HFFc6 (cell line): ENCODE results near the gene MGAT4C. TPM values are rescaled to one million over a fixed set of nuclear protein-coding genes. Genes with fewer than 3 reads are reported as not detected.

ENCODE experiments used
- DNase-seq: peaks from one replicate; pipeline ENCODE4 v3.0.0-alpha.2; 2018
- H3K27ac Mint-ChIP-seq: 2 replicates; pipeline ENCODE4 v1.8.0; 2020; ENCODE audit warnings: mild to moderate bottlenecking, mixed read lengths
- H3K27me3 Mint-ChIP-seq: 2 replicates; pipeline ENCODE4 v1.8.0; 2021; ENCODE audit warnings: mild to moderate bottlenecking, moderate library complexity, mixed read lengths; ENCODE audit not compliant: insufficient read depth
- H3K36me3 Mint-ChIP-seq: 2 replicates; pipeline ENCODE4 v1.8.0; 2021; ENCODE audit warnings: low read depth, mixed read lengths
- H3K4me1 Mint-ChIP-seq: 2 replicates; pipeline ENCODE4 v1.8.0; 2020; ENCODE audit warnings: low read depth, mixed read lengths
- H3K4me3 Mint-ChIP-seq: 2 replicates; pipeline ENCODE4 v1.8.0; 2020; ENCODE audit warnings: mild to moderate bottlenecking, moderate library complexity, mixed read lengths
- H3K9me3 Mint-ChIP-seq: 2 replicates; pipeline ENCODE4 v1.8.0; 2020; ENCODE audit warnings: mild to moderate bottlenecking, mixed read lengths
- CTCF ChIP-seq: fragments of 200-600 bp; sonication (generic); IDR thresholded peaks from 2 replicates; pipeline ENCODE4 v1.5.0; 2021; ENCODE audit warnings: antibody characterized with exemption, mild to moderate bottlenecking
- total RNA-seq, 6 experiments: library from RNA; stranded (reverse); fragmentation: NEBNext Ultra II Directional; extraction: Animal tissue kit (Norgen Biotek cat#: 25700); gene quantifications; 2 replicates in 1 of 6; 3 replicates in 5 of 6; pipeline ENCODE4 v1.2.3, GENCODE V29; 2021

The MGAT4C gene
- total RNA-seq, 6 experiments from 2014 or later: not detected

- TF ChIP-seq CTCF: no peak
- H3K4me3 Mint-ChIP-seq: no peak overlapping the region
- H3K9me3 Mint-ChIP-seq: peaks cover 22% of the 10 kb centered on the region
- no peaks in the 10 kb centered on the region for H3K4me1 Mint-ChIP-seq
- no peak for DNase-seq
- no peaks in the 10 kb centered on the region for H3K36me3 Mint-ChIP-seq
- peaks cover 2% of the 10 kb centered on the region; the same call in 1 of the 2 replicates for H3K27me3 Mint-ChIP-seq
- H3K27ac Mint-ChIP-seq: no peak overlapping the region
Measured at GRCh38 chr12:86261142-86261541, 5.0 kb upstream of the MGAT4C start.

- no peak for DNase-seq
- no peaks in the 10 kb centered on the region for H3K36me3 Mint-ChIP-seq
- H3K27me3 Mint-ChIP-seq: peaks cover 2% of the 10 kb centered on the region; the same call in 1 of the 2 replicates
- no peak for TF ChIP-seq CTCF
- no peak overlapping the region for H3K4me3 Mint-ChIP-seq
- H3K9me3 Mint-ChIP-seq: peaks cover 12% of the 10 kb centered on the region
- no peak overlapping the region for H3K27ac Mint-ChIP-seq
- H3K4me1 Mint-ChIP-seq: no peaks in the 10 kb centered on the region
Measured at GRCh38 chr12:86260183-86260582, 4.0 kb upstream of the MGAT4C start.

DNA sequence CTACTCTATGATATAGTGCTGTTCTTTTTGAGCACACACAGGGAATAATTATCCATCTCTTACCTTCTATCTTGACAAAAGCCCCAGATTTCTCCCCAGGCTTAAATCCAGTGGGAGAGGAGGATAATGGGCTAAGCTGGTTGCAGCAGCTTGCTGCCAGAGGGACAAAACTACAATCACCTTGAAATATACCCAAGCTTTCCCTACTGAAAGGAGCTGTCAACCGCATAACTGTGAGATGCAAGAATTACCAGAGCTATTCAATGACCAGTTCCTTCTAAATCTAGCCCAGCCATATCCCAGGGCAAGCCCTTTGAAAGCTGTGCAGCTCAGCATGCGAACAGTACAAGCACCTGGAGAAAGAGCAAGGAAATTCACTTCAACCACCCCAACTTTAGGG is 943 bp upstream of the MGAT4C start:
- Mint-ChIP-seq H3K4me1 (no peaks in the 10 kb centered on the region), H3K27ac (no peak overlapping the region), H3K36me3 (no peaks in the 10 kb centered on the region), H3K4me3 (no peak overlapping the region), H3K27me3 (no peaks in the 10 kb centered on the region), H3K9me3 (peaks cover 11% of the 10 kb centered on the region)
- no peak for TF ChIP-seq CTCF
- no peak for DNase-seq

DNA sequence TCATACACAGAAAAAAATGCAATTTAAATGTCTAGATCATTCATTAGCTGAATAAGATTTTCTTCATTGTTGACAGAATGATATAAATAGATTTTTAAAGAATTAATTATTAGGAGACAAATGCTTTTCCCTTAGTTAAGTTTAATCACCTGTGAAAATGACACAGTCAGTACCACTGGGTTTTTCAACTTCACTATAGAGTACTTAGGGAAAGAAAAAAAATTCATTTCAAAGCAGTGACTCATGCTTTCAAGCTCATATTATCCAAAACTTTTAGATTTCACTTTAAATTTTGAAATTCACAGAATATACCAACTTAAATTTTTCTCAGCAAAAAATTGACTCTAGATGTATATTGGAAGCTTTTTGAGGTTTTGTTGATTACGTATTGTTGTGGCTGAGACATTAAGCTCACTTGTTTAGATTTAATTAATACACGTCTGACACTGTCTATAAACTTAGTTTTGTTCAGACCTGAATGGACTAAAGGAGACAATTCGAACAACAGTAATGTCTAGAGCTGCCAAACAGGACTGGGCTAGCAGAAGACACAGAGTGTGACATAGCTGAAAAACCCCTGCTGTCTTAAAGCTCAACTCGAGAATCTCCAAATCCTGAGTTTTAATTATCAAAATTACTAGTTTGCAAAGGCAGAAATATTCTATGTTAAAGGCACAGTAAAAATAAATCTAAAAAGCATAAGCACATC is 1.6 kb downstream of the MGAT4C start:
- Mint-ChIP-seq H3K9me3 (peaks cover 21% of the 10 kb centered on the region), H3K27me3 (no peaks in the 10 kb centered on the region; the same call in 1 of the 2 replicates), H3K4me1 (no peaks in the 10 kb centered on the region), H3K36me3 (0 out of 2 replicates have a peak, but pooled peaks cover 2% of the 10 kb centered on the region), H3K27ac (no peak overlapping the region), H3K4me3 (no peak overlapping the region)
- TF ChIP-seq CTCF: no peak
- DNase-seq: no peak

GRCh38 chr12:86249851-86250250 is 6.3 kb downstream of the MGAT4C start:
- Mint-ChIP-seq H3K9me3 (peaks cover 38% of the 10 kb centered on the region), H3K4me3 (no peak overlapping the region), H3K27me3 (no peaks in the 10 kb centered on the region; the same call in 1 of the 2 replicates), H3K27ac (no peak overlapping the region), H3K36me3 (0 out of 2 replicates have a peak, but pooled peaks cover 4% of the 10 kb centered on the region), H3K4me1 (no peaks in the 10 kb centered on the region)
- DNase-seq: no peak
- TF ChIP-seq CTCF: no peak
